HG03097 (cell line): ENCODE results near the gene PPAN.

ENCODE experiments used
- ATAC-seq: cut with Tn5 transposase; IDR thresholded peaks from one replicate; pipeline ENCODE4 v1.9.1; 2021; ENCODE audit not compliant: unreplicated experiment, low FRiP score

Gene PPAN

GRCh38 chr19:10137751-10138682 lies 31.9 kb downstream of the PPAN start:
- ATAC-seq, result no peak

DNA sequence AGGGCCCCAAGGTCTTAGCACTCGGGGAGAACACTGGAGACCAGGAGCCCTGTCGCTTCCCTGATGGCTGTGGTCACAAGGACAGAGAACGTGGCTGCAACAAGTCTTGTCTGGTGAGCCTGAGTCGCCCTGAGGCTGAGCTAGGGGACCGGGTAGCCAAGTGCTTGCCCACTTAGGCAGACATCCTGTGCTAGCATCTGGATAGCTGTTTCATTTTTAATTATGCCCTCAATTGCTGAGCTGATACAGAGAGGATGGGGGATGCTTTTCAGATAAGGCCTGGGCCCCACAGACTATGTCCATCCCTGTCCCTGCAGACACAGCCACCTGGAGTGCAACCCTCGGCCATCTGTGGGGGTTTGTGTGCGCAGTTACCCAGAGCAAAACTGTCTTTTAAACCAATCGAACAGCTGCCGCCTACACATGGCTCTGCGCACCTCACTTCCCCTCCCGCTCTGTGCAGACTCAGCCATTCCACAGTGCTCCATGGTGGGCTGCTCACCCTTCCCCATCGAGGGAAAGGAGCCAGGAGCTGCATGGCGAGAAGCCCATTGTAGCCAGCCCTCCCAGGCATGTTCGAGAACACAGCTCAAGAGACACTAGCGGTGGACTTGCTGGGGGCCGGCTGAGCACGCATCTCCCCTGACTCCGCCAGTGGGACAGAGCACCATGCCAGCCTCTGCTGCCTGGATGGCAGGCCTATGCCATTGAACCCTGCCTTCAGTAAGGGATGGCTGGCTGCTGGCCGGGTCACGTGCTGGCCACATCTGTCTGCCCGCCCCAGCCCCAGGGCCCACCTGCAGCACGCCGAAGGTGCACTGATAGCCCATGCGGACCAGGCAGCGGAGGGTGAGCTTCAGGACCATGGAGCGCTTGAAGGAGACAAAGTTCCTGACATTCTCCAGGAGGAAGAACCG lies 33.0 kb downstream of the PPAN start:
- no peak for ATAC-seq

GRCh38 chr19:10139952-10140351 lies 33.8 kb downstream of the PPAN start:
- ATAC-seq, result no peak

- ATAC-seq, result no peak
Measured at GRCh38 chr19:10141479-10141878, 35.3 kb downstream of the PPAN start.

GRCh38 chr19:10141973-10142372 lies 35.8 kb downstream of the PPAN start:
- no peak for ATAC-seq

- ATAC-seq, result no peak
Measured at GRCh38 chr19:10142701-10143375, 36.7 kb downstream of the PPAN start.

- ATAC-seq, result no peak
Measured at GRCh38 chr19:10143681-10144080, 37.5 kb downstream of the PPAN start.

GRCh38 chr19:10144361-10144760 lies 38.2 kb downstream of the PPAN start:
- no peak for ATAC-seq

DNA sequence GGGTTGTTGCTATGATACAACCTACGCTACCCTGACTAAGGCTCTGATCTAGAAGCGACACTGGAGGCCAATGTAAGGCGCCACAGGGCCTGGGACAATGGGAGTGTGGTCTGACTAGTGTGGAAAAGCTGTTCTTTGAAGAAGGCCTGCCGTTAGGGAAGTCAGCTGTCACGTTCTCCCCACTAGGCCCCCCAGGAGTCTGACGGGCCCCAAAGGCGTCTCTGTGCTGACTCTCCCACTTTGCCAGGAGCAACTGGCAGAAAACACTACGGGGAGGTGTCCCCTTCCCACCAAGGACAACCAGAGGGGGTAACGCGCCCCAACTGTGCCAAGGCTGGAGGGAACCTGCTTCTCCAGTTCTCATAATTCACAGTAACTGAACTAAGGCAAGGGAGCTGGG lies 38.9 kb downstream of the PPAN start:
- ATAC-seq, result no peak

GRCh38 chr19:10146142-10146541 lies 40.0 kb downstream of the PPAN start:
- ATAC-seq, result no peak

DNA sequence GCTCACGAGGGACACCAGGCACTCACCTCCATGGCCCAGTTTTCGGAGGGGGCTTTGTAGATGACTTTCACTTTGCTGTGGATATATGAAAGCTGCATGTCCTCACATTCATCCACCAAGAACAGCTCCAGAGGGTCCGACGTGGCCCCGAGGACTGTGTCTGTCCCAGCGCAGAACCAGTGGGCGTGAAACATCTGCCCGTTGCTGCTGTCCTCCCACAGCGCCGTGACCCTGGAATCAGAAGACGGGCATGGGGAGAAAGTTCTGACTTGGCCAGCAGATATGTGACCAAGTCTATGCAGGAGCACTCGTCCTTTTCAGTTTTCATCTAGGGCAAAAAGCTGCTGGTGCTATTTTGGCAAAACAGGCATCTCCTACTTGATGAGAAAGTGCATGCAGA lies 43.3 kb downstream of the PPAN start:
- ATAC-seq, result no peak

GRCh38 chr19:10151521-10151920 lies 45.4 kb downstream of the PPAN start:
- ATAC-seq, result no peak

DNA sequence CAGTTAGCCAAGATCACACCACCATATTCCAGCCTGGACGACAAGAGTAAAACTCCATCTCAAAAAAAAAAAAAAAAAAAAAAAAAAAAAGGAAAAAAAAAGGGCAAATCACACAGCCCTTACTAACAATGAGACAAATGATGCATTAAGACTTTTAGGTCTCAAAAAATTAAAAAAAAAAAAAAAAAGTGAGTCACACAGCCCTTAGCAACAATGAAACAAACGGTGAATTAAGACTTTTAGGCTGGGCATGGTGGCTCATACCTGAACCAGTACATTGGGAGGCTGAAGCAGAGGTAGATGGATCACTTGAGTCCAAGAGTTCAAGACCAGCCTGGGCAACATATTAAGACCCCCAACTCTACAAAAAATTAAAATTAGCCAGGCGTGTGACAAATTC lies 45.9 kb downstream of the PPAN start:
- no peak for ATAC-seq

GRCh38 chr19:10155839-10156238 lies 49.7 kb downstream of the PPAN start:
- ATAC-seq, result no peak

GRCh38 chr19:10158071-10158470 lies 51.9 kb downstream of the PPAN start:
- ATAC-seq, result no peak

DNA sequence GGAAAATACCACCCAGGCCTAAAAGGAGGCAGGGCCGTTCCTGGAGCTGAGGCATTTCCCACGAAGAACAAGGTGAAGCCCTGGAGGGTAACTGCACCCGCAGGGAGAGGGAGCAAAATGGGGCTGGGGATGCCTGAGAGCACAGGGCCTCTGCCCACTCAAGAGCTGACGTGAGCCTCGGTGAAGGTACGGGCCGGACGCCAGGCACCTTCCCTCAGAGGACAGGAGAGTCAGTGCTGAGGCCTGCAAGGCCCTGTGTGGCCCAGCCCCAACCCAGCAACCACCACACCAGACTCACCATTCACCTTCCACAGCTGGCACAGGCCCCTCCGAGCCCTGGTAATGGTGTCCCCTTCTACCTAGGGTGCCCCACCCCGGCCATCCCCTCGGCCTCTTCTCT lies 52.3 kb downstream of the PPAN start:
- ATAC-seq, result no peak

- ATAC-seq, result no peak
Measured at GRCh38 chr19:10159610-10160009, 53.4 kb downstream of the PPAN start.
